NCI-H146 treated with DMSO at 0.1 percent for 48 hours (cell line): Measurements from ENCODE around the gene GTF2IRD1.
"Not testable (repeated sequence)": the region's sequence is repeated elsewhere in the genome, so short reads cannot be mapped to it uniquely, and the experiment has no call there.

ENCODE experiments used
- DNase-seq: peaks from one replicate; lab custom pipeline; 2025; ENCODE audit not compliant: unreplicated experiment; lab: John Stamatoyannopoulos, UW

GTF2IRD1 gene

DNA sequence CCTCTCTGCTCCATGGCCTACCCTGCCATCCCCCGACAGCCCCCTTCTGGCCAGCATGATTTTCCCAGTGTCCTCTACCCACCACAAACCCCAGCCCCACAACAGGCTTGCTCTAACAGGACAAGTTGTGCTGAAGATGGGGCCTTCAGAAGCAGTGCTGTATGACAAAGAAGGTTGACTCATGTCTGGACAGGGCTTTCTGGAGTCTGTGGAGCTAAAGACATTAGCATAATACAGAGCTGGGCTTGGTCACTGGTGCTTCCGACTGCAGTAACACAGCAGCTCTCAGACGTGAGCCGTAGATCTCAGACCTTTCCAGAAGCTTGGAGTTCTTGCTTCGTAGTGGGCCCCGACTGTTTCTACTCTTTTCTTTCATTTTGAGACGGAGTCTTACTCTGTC lies 100.5 kb downstream of the GTF2IRD1 start:
- no peak for DNase-seq

DNA sequence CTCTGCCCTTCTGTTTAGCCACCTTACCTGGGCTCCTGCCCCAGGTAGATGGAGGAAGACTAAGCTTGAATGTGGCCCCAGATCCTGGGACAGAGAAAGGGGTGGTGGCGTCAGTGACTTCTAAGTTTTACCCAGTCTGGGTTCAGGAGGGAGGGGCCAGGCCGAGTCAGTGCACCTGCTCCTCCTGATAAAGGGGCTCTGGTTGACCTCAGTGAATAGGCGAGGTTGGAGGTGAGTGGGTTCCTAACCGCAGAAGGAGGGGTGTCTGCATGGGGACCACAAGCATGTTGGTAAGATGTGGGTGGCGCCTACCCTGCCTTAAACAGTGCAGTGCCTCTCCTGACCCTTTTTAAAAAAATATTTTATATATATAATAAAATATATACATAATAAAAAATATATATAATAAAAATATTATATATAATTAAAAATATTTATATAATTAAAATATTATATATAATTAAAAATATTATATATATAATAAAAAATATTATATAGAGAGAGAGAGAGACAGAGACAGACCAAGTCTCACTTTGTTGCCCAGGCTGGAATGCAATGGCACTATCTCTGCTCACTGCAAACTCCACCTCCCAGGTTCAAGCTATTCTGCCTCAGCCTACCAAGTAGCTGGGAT lies 106.5 kb downstream of the GTF2IRD1 start:
- DNase-seq = no peak

DNA sequence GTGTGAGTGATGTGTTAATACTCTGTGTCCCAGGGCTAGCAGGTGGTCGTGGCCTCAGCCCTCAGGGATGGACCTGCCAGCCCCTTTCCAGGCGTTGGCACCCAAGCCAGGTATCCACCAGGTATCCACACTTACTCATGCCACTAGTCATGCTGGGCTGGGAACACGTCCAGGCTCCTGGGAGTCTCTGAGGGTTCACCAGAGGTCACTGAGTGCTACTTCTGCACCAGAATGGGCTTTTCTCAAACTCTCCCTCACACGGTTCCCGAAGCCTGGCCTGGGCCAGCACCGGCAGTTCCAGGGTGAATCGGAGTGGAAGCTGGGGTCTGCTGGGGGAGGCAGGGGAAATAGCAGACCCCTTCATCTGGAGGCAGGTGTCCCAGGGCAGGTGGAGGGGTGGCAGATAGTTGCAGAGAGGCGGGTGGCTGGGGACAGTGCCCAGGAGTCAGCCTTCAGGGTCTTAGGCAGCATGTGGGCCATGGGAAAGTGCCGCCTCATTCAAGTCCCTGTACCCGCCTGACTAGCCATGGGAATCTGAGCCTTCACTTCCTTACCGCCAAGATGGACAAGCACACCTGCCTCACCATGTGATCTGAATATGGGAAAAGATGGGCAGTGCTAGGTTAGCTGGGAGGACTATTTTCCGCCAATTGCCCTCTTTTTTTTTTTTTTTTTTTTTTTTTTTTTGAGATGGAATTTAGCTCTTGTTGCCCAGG lies 108.3 kb downstream of the GTF2IRD1 start:
- no peak for DNase-seq

DNA sequence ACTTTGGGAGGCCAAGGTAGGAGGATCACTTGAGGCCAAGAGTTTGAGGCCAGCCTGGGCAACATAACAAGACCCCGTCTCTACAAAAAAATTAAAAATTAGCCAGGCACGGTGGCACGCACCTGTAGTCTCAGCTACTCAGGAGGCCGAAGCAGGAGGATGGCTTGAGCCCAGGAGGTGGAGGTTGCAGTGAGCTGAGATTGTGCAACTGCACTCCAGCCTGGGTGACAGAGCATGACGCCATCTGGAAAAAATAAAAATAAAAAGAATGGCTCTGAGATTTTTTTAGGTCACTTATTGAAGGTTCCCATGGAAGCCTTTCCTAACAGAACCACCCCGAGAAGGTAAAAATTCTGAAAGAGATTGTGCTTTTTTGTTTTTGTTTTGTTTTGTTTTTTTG lies 109.9 kb downstream of the GTF2IRD1 start:
- DNase-seq = not testable (repeated sequence)

DNA sequence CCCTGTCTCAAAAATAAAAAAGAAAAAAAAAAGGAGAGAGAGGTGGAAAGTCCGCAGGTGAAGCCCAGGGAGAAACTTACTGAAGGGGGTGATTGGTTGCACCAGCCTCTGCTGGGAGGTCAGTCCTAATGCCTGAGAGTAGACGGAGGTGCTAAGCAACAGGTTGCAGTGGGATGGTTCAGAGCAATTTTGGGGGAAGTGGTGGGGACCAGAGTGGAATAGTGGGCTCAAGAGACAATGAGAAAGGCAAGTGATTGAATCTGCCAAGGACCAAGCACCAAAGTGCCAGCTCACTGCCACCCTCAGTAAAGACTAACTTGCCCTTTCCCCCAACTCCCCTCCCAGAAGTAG lies 113.6 kb downstream of the GTF2IRD1 start:
- no peak for DNase-seq

DNA sequence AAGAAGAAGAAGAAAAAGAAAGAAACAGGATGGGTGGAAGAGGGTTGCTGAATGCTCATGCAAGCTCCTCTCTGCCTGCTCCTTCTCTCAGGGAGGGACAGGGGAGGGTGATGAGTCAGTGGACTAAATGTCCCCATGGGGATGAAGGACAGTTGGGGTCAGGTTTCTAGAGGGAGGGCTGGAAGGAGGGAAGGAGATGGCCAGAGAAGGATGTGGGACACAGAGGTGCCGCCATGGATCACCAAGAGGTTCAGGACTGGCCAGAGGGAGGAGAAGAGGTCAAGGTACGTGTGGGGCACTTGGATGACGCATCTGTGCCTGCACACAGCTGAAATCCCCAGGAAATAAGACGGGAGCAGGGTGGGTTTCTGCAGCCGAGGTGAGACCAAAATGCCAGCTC lies 115.0 kb downstream of the GTF2IRD1 start:
- no peak for DNase-seq

DNA sequence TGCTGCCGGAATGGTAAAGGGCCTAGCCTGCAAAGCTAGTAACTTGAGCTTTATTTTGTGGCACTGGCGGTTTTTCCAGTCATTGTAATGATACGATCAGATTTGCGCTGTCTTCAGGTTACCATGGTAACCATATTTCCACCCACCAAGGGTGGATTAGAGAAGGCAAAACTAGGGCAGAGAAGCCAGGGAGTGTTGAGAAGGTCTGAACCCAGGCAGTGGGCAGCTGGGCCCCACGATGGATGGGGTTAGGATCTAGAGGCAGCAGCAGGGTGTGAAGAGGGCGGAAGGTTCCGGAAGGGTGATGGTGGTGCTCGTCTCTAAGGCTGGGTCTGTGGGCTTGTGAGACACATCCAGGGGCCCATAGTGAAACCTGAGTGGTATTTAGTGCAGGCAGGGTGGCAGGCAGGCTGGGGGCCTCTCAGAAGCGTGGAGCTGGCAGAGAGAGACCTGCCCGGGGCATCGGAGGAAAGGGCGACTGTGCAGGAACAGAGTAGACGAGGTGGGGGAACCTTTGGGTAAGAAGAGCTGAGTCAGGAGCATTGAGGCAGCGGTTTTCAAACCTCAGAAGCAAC lies 115.9 kb downstream of the GTF2IRD1 start:
- no peak for DNase-seq

DNA sequence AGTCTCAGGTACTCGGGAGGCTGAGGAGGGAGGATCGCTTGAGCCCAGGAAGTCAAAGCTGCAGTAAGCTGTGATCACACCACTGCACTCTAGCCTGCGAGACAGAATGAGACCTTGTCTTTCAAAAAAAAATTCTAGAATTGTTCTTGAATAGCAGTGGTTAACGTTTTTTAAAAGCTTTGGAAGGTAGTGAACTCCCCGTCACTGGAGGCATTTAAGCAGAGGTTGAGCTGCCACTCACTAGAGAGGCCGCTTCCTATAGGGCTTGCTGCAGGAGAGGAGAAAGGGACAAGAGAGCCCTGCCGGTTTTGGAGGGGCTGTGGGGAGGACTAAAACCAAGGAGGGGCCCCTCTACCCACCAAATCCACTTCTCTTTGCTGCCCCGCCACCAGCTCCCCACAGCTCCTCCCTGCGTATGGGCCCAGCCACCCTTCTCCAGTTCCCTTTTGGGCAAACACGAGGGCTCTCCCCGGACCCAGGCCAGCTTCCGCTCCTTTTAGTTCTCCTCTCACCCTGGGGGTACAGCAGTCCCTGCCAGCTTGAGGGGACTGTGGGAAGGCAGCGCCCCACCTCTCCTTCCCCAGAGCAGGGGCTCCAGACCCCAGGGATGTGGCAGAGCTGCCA lies 116.9 kb downstream of the GTF2IRD1 start:
- no peak for DNase-seq

DNA sequence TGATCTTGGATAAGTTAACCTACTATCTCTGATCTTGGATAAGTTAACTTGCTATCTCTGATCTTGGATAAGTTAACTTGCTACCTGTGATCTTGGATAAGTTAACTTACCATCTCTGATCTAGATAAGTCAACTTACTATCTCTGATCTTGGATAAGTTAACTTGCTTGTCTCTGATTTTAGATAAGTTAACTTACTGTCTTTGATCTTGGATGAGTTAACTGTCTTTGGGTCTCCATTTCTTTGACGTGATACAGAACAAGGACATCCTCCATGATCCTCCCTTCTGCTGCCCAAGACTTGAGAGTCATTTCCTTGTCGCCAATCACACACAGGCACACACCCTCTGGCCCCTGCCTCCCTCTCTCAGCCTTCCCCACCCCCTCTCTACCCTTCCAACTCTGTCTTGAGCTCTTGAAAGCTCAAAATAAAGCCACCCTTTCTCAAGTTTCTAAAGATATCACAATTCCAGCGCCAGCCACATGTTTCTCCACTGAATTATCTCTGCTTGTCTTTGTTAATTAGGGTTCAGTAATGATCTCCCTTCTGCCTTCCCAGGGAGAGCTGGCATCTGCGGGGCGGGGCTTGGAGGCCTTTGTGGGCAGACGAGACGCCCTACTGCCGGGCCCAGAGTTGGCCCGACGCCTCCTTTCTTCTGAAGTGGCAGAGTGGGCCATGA lies 118.7 kb downstream of the GTF2IRD1 start:
- DNase-seq = no peak

DNA sequence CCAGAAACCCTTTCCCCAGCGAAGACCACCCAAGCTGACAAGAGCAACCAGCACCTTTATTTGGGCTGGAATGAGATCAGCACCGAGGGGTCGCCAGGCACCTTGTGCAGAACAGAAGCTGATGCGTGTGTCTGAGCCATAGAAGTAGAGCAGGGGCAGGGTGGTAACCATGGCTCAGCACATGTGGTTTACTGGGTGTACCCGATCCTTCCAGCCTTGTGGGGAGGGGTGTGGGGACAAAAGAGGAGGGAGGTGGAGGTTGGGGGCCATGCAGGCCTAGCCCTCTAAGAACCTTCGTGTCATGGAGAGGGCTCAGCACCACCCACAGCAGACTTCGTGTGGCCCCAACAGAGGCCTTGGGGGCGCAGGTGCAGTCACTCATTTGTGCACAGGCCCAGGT lies 119.8 kb downstream of the GTF2IRD1 start:
- no peak for DNase-seq

DNA sequence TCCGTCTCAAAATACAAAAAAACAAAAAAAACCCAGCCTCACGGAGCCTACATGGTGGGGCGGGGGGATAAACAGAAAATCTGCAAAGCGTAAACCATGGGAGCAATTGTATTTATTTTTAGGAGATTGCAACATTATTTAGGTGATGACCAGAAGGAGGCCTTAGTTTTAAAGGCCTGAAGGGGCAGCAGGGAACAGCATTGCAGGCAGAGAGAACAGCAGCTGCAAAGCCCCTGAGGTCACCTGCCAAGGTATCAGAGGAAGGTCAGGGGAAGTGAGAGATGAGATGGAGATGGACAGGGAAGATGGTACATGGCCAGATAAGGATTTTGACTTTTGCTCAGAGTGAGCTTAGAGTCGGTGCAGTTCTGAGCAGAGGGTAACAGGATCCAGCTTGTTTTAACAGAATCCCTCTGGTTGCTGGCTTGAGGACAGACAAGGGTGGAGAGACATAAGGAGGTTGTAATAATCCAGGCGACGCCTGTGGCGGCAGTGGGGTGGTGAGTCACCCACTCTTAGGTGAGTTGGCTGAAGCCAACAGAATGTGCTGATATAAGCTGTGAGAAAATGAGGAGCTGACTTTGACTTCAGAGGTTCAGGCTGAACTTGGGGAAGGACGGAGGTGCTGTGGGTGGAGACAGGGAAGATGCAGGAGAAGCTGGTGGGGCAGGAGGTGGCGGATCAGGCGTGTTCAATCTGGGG lies 121.5 kb downstream of the GTF2IRD1 start:
- no peak for DNase-seq

DNA sequence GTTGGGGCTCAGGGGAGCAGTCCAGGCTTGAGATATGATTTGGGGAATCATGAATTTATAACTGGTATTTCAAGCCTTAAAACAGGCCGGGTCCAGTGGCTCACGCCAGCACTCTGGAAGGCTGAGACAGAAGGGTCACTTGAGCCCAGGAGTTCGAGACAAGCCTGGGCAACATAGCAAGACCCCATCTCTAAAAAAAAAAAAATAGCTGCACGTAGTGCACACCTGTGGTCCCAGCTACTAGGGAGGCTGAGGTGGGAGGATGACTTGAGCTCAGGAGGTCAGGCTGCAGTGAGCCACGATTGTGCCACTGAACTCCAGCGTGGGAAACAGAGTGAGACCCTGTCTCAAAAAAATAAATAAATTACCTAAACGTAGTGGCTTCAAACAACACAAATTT lies 122.1 kb downstream of the GTF2IRD1 start:
- DNase-seq = no peak

DNA sequence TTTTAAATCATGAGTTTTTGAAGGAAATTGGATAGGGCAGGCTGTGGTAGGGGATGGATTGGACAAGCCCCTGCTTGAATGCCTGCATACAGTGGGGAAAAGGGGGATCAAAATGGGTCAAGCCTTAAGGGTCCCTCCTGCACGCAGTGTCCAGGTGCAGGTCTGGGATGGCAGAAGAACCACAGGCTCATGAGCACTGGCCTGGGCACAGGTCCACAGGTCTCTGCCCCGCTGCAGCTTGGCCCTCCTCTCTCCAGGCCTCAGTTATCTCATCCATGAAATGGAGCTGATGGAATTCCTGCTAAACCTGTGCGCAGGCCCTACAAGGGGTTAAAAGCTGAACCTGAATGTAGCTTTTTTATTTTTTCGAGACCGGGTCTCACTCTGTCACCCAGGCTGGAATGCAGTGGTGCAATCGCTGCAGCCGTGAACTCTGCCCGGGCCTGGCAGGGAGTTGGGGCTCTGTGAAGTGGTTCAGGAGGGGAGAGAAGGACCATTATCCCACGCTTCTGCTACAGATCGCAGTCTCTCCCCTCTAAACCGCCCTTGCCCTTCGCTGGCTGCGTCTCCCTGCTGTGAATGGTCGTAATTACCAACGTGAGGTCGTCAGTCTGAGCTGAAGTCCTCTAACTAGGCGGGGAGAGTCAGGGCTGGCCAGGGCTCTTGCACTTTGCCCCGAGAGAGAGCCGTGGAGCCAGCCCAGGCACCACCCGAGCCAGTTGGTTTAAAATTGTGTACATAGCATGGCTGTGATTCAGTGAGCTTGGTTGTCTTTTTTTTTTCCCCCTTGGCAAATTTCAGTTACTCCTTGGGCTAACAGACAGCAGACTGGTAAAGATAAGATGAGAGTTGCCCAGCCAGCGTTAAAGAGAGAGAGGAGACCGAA lies 126.3 kb downstream of the GTF2IRD1 start:
- no peak for DNase-seq

DNA sequence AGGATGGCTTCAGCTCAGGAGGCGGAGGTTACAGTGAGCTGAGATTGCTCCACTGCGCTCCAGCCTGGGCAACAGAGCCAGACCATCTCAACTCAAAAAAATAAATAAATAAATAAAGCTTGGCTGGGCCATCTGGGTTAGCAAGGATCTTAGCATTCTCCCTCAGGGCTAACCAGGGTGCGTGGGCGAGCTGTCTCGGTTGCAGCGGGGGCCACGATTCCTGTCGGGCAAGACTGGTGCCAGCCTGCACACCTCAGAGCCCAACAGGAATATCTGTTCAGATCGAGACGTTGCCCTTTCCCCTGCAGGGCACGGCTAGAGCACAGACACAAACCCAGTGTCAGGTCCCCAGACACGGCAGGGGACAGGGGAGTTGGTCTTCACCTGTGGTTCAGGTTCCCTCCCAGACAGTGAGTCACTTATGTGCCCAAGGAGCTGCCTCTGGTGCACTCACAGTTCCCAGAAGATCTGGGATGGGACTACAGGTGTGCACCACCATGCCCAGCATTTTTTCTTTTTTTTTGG lies 128.3 kb downstream of the GTF2IRD1 start:
- DNase-seq = no peak

DNA sequence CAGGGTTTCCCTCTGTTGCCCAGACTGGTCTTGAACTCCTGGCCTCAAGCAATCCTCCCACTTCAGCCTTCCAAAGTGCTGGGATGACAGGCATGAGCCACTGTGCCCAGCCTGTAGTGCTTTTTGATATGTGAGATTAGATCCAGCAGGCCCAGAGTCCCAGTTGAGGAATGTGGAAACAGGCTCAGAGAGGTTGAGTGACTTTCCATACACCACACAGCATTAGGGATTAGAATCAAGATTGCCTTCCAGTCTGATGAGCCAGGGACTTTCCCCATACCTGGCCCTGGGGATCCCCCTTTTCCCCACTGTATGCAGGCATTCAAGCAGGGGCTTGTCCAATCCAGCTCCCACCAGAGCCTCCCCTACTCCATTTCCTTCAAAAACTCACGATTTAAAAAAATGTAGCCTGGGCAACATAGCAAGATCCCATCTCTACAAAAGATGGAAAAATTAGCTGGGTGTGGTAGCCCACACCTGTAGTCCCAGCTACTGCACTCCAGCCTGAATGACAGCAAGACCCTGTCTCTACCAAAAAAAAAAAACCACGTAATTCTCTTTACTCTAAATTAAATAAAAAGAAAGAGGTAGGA lies 128.8 kb downstream of the GTF2IRD1 start:
- DNase-seq = no peak

DNA sequence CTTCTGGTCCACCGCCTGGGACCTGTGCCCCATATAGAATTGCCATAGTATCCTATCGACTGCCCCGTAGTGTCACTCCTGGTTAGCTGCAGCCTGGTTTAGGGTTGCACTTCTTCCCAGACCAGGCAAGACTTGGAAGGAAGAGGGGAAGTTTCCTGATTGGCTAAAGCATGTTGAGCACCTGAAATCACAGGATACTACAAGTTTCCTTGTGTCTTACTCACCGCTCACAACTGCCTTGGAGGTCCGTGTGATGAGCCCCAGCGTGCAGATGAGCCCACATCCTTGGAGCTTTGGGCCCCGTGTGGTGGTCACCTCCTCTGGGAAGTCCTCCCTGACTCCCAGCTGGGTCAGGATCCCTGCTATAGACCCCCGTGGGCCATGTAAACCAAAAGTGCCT lies 129.9 kb downstream of the GTF2IRD1 start:
- no peak for DNase-seq

DNA sequence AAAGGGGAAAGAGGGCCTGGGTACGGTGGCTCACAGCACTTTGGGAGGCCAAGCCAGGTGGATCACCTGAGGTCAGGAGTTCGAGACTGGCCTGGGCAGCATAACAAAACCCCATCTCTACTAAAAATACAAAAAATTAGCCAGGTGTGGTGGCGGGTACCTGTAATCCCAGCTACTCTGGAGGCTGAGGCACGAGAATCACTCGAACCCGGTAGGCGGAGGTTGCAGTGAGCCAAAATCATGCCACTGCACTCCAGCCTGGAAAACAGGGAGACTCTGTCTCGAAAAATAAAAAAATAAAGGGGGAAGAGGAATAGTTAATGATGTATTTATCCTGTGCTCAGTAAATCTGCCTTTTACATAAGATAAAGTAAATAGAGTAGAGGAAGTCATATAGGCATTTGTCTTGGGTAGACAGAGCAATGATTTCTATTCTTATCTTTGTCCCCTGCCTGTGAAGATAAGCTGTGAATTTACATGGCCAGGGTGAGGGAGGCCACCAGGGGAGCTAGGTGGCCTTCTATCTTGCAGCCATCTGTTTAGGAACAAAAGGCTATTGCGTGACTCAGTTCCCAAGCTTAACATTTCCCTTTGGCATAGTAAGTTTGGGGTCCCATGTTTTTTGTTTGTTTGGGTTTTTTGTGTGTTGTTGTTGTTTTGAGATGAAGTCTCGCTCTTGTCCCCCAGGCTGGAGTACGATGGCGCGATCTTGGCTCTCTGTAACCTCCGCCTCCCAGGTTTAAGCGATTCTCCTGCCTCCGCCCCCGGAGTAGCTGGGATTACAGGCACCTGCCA lies 130.7 kb downstream of the GTF2IRD1 start:
- no peak for DNase-seq

DNA sequence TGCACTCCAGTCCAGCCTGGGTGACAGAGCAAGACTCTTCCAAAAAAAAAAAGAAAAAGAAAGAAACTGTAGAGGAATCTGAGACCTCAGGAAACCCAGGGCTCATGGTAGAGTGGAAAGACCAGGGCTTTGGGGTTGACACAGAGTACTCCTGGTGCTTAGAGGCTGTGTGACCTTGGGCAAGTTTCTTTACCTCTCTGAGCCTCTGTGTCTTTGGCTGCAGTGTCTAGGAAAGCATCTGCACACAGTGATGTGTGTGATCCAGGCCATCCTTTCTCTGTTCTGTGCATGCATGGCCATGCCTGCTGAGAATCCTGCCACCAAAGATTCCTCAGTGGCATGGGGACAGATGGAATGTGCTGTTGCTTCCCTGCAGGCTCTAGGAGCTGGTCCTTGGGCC lies 132.1 kb downstream of the GTF2IRD1 start:
- no peak for DNase-seq
